ENCODE measurements around the gene DPYSL5. TPM values are rescaled to one million over a fixed set of nuclear protein-coding genes. Genes with fewer than 3 reads are reported as not detected.

Gene DPYSL5
- total and polyA plus RNA-seq, 2 donors (not counting 3 experiments of a cell fraction or from before 2014, with no cell fraction given): not detected

DNA sequence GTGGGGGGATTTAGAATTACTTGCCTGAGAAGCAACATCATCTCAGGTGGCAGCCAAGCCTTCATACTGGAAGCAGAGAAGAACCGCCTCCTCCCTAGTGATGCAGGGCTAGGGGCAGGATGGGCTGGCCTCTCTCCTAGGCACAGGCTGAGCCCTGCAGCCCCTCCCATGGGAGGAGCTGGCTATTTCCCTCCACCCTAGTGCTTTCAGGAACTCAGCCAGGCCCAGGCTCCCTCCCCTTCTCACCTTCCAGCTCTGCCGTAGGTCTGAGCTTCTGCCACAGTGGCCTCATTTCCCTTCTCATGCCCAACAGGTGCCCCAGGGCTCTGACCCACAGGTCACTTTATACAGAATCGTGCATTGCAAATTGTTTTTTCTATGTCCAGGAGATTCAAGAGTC lies 31.0 kb upstream of the DPYSL5 start:
- H4K20me1 ChIP-seq (replicated peaks; ENCODE audit: control insufficient read depth, extremely low read depth, insufficient read depth, low read length): no peaks in the 10 kb centered on the region
- peaks cover 0 to 13% of the 10 kb centered on the region in 2 experiments for H3K27me3 ChIP-seq (ENCODE audit: control insufficient read depth in 2 of 2, insufficient read depth in 2 of 2, low read length in 2 of 2)
- BruUV-seq (replicated peaks): no TSS peak
- H3K4me3 ChIP-seq (replicated peaks in 1 of 3; ENCODE audit: insufficient read depth in 1 of 3, low read depth in 1 of 3, low read length in 3 of 3): no peak overlapping the region
- H3K9ac ChIP-seq (replicated peaks; ENCODE audit: extremely low read depth, insufficient read depth, low read length): no peak overlapping the region
- FAIRE-seq: no peak
- CTCF ChIA-PET: interaction anchor here (0.7 to 1.1 kb wide), 3 partner anchors 13 to 29 kb away, joined by 3 to 6 read pairs (median 3); no protein-coding TSS in a partner anchor
- no peaks in the 10 kb centered on the region for H3K9me3 ChIP-seq (replicated peaks; ENCODE audit: control insufficient read depth, insufficient read depth, low read length)
- H3K4me2 ChIP-seq (ENCODE audit: insufficient read depth, low read length): no peak overlapping the region
- intact Hi-C loops (cut with micrococcal nuclease): no loop called here
- no peaks in the 10 kb centered on the region for H3K36me3 ChIP-seq (ENCODE audit: control insufficient read depth in 2 of 2, extremely low read depth in 1 of 2, insufficient read depth in 2 of 2, low read length in 2 of 2)
- no peaks in the 10 kb centered on the region for H3K79me2 ChIP-seq (ENCODE audit: control insufficient read depth, insufficient read depth, low read length)
- TF ChIP-seq FOS (IDR thresholded peaks at IDR 0.05; ENCODE audit: borderline replicate concordance, insufficient read depth, low read length): no peak
- TF ChIP-seq MYC (IDR thresholded peaks at IDR 0.05; ENCODE audit: low read depth, low read length): no peak
- no peak for TF ChIP-seq EZH2 (IDR thresholded peaks at IDR 0.05; ENCODE audit: borderline replicate concordance, low read depth, low read length, severe bottlenecking)
- TF ChIP-seq, protein P1, sequence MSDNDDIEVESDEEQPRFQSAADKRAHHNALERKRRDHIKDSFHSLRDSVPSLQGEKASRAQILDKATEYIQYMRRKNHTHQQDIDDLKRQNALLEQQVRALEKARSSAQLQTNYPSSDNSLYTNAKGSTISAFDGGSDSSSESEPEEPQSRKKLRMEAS (IDR thresholded peaks at IDR 0.05; ENCODE audit: insufficient read depth, insufficient read length): no peak
- no peak for TF ChIP-seq POLR2AphosphoS5 (IDR thresholded peaks at IDR 0.05; ENCODE audit: insufficient read depth, low read depth, low read length)
- TF ChIP-seq GATA2 (IDR thresholded peaks at IDR 0.05; ENCODE audit: insufficient read depth, insufficient read length, low read depth, low read length): no peak
- TF ChIP-seq, protein P2, sequence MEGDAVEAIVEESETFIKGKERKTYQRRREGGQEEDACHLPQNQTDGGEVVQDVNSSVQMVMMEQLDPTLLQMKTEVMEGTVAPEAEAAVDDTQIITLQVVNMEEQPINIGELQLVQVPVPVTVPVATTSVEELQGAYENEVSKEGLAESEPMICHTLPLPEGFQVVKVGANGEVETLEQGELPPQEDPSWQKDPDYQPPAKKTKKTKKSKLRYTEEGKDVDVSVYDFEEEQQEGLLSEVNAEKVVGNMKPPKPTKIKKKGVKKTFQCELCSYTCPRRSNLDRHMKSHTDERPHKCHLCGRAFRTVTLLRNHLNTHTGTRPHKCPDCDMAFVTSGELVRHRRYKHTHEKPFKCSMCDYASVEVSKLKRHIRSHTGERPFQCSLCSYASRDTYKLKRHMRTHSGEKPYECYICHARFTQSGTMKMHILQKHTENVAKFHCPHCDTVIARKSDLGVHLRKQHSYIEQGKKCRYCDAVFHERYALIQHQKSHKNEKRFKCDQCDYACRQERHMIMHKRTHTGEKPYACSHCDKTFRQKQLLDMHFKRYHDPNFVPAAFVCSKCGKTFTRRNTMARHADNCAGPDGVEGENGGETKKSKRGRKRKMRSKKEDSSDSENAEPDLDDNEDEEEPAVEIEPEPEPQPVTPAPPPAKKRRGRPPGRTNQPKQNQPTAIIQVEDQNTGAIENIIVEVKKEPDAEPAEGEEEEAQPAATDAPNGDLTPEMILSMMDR (IDR thresholded peaks at IDR 0.05; ENCODE audit: extremely low read depth in 1 of 2, insufficient read depth in 1 of 2, low read depth in 1 of 2, low read length in 2 of 2): no peak
- TF ChIP-seq JUN (IDR thresholded peaks at IDR 0.05; ENCODE audit: borderline replicate concordance, insufficient read depth, insufficient read length, low read depth): no peak
- TF ChIP-seq POLR2A (IDR thresholded peaks at IDR 0.05; ENCODE audit: low read depth, low read length): no peak
- H3K4me1 ChIP-seq (ENCODE audit: control insufficient read depth, extremely low read depth, insufficient read depth, low read length): no peaks in the 10 kb centered on the region
- no peak overlapping the region for H2AFZ ChIP-seq (ENCODE audit: low read depth, low read length)
- no peaks in the 10 kb centered on the region for H3K9me1 ChIP-seq (replicated peaks; ENCODE audit: control insufficient read depth, extremely low read depth, insufficient read depth, low read length)
- DNase-seq (ENCODE audit: low read depth, low spot score): no peak
- no peak overlapping the region for H3K27ac ChIP-seq (ENCODE audit: insufficient read depth, low read depth, low read length)
- POLR2A ChIA-PET: interaction anchor here (0.6 kb wide), 1 partner anchor 13 kb away, joined by 4 read pairs; no protein-coding TSS in a partner anchor
- dilution Hi-C loops (cut with MboI; ENCODE audit: extremely low pct_ligation_motif_present, low sequenced_read_pairs): no loop called here
